Nephron progenitor cell (in vitro differentiated cells): Measurements from ENCODE around the gene PRDM16.

ENCODE experiments used
- DNase-seq: peaks from one replicate; pipeline ENCODE4 v3.0.0; 2021
- H3K27ac Mint-ChIP-seq: 2 replicates; pipeline ENCODE4 v1.8.0; 2021; ENCODE audit warnings: mild to moderate bottlenecking, moderate library complexity, mixed read lengths
- H3K27me3 Mint-ChIP-seq: 2 replicates; pipeline ENCODE4 v1.8.0; 2021; ENCODE audit warnings: mild to moderate bottlenecking, low read depth, mixed read lengths; ENCODE audit not compliant: poor library complexity
- H3K36me3 Mint-ChIP-seq: 2 replicates; pipeline ENCODE4 v1.8.0; 2021; ENCODE audit warnings: low read depth, mixed read lengths
- H3K4me1 Mint-ChIP-seq: 2 replicates; pipeline ENCODE4 v1.8.0; 2021; ENCODE audit warnings: mixed read lengths
- H3K4me3 Mint-ChIP-seq: 2 replicates; pipeline ENCODE4 v1.8.0; 2021; ENCODE audit warnings: mild to moderate bottlenecking, moderate library complexity, mixed read lengths
- H3K9me3 Mint-ChIP-seq: 2 replicates; pipeline ENCODE4 v1.8.0; 2021; ENCODE audit warnings: mild to moderate bottlenecking, moderate library complexity, mixed read lengths
- CTCF ChIP-seq: fragments of 200-600 bp; sonication (generic); IDR thresholded peaks from 2 replicates; pipeline ENCODE4 v1.5.0; 2021; ENCODE audit warnings: antibody characterized with exemption

The PRDM16 gene

GRCh38 chr1:3145532-3146325, 76.7 kb downstream of the PRDM16 start:
- H3K4me3 Mint-ChIP-seq: no peak overlapping the region
- TF ChIP-seq CTCF: no peak
- DNase-seq: no peak
- no peaks in the 10 kb centered on the region for H3K36me3 Mint-ChIP-seq
- peaks cover 33% of the 10 kb centered on the region for H3K4me1 Mint-ChIP-seq
- H3K27ac Mint-ChIP-seq: no peak overlapping the region
- peaks cover 25% of the 10 kb centered on the region for H3K27me3 Mint-ChIP-seq
- H3K9me3 Mint-ChIP-seq: no peaks in the 10 kb centered on the region

GRCh38 chr1:3146458-3146857, 77.5 kb downstream of the PRDM16 start:
- H3K27me3 Mint-ChIP-seq: peaks cover 25% of the 10 kb centered on the region
- no peak overlapping the region for H3K27ac Mint-ChIP-seq
- H3K9me3 Mint-ChIP-seq: no peaks in the 10 kb centered on the region
- no peak for TF ChIP-seq CTCF
- no peaks in the 10 kb centered on the region for H3K36me3 Mint-ChIP-seq
- H3K4me1 Mint-ChIP-seq: peaks cover 26% of the 10 kb centered on the region
- DNase-seq: no peak
- no peak overlapping the region for H3K4me3 Mint-ChIP-seq

- no peaks in the 10 kb centered on the region for H3K36me3 Mint-ChIP-seq
- TF ChIP-seq CTCF: no peak
- H3K9me3 Mint-ChIP-seq: no peaks in the 10 kb centered on the region
- no peak overlapping the region for H3K27ac Mint-ChIP-seq
- peaks cover 22% of the 10 kb centered on the region for H3K4me1 Mint-ChIP-seq
- H3K27me3 Mint-ChIP-seq: peaks cover 28% of the 10 kb centered on the region
- DNase-seq: no peak
- H3K4me3 Mint-ChIP-seq: no peak overlapping the region
These were observed 77.9 kb downstream of the PRDM16 start for GRCh38 chr1:3146907-3147306.

- Mint-ChIP-seq H3K36me3 (no peaks in the 10 kb centered on the region), H3K4me3 (no peak overlapping the region), H3K27me3 (peaks cover 33% of the 10 kb centered on the region), H3K9me3 (no peaks in the 10 kb centered on the region), H3K4me1 (peaks cover 15% of the 10 kb centered on the region), H3K27ac (no peak overlapping the region)
- no peak for DNase-seq
- no peak for TF ChIP-seq CTCF
These were observed 79.2 kb downstream of the PRDM16 start for GRCh38 chr1:3148171-3148570.

- TF ChIP-seq CTCF: no peak
- Mint-ChIP-seq H3K9me3 (no peaks in the 10 kb centered on the region), H3K27ac (no peak overlapping the region), H3K36me3 (no peaks in the 10 kb centered on the region), H3K4me3 (no peak overlapping the region), H3K4me1 (peaks cover 15% of the 10 kb centered on the region), H3K27me3 (peaks cover 33% of the 10 kb centered on the region)
- no peak for DNase-seq
These were observed 80.3 kb downstream of the PRDM16 start for GRCh38 chr1:3149277-3149676.

GRCh38 chr1:3151456-3151855, 82.5 kb downstream of the PRDM16 start:
- no peak for TF ChIP-seq CTCF
- no peak for DNase-seq
- no peaks in the 10 kb centered on the region for H3K9me3 Mint-ChIP-seq
- H3K36me3 Mint-ChIP-seq: no peaks in the 10 kb centered on the region
- H3K4me3 Mint-ChIP-seq: no peak overlapping the region
- H3K27ac Mint-ChIP-seq: no peak overlapping the region
- H3K27me3 Mint-ChIP-seq: peaks cover 47% of the 10 kb centered on the region
- peaks cover 15% of the 10 kb centered on the region for H3K4me1 Mint-ChIP-seq
